Stimulated activated naive CD8-positive, alpha-beta T cell treated with anti-CD3 and anti-CD28 coated beads, Interleukin-15, Interleukin-2, amounts not matched to agents 100 U/mL and 50 U/mL, for 24 hours (primary cell): Measurements from ENCODE around the gene WTAP.
"Not testable (repeated sequence)": the region's sequence is repeated elsewhere in the genome, so short reads cannot be mapped to it uniquely, and the experiment has no call there.

Source experiments
- ATAC-seq: fragments of 150-1000 bp; cut with Tn5 transposase; one replicate; pipeline ENCODE4 v1.10.0; 2021
- DNase-seq: peaks from one replicate; pipeline ENCODE4 v3.0.0; 2021

Gene WTAP

DNA sequence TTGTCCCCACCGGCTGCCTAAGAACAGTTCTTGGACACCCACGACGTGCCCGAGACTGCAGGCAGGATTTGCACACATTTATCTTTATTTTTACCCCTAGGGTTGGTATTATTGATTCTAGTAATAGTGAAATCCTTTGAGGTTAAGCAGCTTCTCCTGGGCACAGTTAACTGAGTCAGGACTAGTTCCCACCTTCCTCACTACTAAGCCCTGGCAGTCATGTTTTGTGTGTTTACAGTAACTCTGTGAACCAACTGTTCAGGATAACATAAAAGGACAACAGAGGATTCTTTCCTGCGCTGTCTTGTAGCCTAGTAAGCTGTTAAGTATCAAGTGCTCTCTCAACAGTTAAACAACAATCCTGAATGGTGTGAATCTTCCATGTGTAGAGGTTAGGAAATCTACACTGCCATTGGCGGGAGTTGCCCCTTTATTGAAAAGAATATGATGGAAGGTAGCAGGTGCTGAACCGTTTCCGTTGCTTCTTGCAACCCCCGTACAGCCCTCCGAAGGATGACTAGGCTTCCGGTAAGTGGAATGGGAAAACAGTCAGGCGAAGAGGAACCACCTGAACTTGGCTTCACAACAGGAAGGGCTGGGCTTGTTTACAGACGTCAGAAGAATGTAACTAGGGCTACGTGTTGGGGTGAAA is 33.3 kb upstream of the WTAP start:
- ATAC-seq (peak; percentile 24), DNase-seq (no peak)

DNA sequence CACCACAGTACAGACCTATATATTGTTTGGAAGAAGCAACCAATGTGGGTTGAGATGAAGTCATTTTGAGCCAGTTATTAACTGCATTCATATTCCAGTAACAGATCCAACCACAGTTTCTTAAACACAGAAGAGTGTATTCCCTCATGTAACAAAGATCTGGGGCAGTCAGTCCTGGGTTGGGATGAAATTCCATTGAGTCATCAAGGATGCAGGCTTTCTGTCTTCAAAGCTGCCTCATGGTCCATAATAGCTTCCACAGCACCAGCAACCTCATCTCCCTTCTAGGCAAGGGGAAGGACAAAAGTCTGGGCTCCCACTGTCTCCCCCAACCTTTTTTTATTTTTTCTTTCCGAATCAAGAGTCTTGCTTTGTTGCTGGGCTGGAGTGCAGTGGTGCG is 31.3 kb upstream of the WTAP start:
- ATAC-seq (no peak), DNase-seq (no peak)

DNA sequence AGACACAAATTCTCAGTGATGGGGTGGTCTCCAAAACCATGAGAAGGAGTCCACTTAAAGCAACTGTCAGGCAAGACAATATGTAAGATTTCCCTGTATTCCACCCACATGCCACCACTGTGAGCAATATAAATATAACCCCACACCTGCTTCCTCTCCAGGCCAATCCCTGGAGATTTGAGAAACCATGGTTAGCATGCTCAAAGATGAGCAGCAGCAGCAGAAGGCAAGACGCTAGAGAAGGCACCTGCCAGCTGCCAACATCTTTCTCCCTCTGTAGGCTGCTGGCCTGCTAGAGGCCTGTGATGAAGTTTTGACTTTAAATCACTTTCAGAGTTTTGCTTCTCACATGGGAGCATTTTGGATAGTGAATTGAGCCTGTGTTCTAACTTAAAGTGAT is 26.3 kb upstream of the WTAP start:
- ATAC-seq: no peak
- no peak for DNase-seq

DNA sequence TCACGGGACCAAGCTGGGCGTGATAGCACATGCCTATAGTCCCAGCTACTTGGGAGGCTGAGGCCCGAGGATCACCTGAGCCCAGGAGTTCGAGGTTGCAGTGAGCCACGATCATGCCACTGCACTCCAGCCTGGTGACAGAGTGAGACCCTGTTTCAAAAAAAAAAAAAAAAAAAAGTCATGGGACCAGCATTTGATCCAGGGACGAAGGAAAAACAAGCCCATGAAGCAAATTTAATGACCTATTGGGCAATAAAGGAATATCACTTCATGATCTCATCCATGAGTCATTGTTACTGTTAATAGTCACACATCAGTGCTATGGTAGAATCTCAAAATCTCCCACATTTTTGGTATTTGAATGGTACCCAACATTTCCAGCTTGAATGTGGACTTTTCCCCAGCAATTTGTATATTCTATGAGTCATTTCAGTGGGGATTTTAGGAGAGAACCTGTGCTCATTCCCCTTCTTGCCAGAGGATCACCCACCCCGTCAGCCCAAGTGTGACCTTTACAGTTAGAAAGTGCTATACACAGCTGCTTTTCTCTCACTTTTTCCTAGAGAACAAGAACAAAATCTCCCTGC is 25.8 kb upstream of the WTAP start:
- peak; percentile 88 for ATAC-seq
- DNase-seq: no peak

DNA sequence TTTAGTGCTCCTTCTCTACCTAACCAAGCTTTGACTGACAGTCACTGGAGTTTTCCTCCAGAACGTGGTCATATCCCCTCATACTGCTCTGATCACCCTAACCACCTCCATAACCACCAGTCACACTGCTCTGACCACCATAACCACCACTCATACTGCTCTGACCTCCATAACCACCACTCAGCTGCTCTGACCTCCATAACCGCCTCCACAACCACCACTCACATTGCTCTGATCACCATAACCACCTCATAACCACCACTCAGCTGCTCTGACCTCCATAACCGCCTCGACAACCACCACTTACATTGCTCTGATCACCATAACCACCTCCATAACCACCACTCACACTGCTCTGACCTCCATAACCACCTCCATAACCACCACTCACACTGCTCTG is 16.7 kb upstream of the WTAP start:
- not testable (repeated sequence) for DNase-seq, ATAC-seq

DNA sequence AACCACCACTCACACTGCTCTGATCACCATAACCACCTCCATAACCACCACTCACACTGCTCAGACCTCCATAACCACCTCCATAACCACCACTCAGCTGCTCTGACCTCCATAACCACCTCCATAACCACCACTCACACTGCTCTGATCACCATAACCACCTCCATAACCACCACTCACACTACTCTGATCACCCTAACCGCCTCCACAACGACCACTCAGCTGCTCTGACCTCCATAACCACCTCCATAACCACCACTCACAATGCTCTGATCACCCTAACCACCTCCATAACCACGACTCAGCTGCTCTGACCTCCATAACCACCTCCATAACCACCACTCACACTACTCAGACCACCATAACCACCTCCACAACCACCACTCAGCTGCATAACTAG is 14.9 kb upstream of the WTAP start:
- ATAC-seq, DNase-seq: not testable (repeated sequence)

DNA sequence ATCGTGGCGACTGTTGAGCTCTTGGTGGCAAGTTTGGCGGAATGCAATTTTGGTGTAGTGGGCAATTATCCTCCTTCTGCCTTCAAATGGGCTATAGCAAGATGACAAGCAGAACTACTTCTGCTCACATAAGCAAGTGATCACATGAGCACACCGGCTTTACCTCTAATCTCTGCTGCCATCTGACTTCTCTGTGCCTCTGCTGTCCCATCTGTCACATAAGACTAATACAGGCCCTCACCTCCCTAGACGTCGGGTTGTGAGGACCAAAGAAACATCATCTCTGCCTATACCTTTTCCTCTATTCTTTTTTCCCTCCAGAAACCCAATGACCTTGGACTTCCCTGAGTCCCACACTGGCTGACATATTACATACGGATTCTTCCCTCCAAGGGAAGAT is 13.3 kb upstream of the WTAP start:
- ATAC-seq (no peak), DNase-seq (no peak)

DNA sequence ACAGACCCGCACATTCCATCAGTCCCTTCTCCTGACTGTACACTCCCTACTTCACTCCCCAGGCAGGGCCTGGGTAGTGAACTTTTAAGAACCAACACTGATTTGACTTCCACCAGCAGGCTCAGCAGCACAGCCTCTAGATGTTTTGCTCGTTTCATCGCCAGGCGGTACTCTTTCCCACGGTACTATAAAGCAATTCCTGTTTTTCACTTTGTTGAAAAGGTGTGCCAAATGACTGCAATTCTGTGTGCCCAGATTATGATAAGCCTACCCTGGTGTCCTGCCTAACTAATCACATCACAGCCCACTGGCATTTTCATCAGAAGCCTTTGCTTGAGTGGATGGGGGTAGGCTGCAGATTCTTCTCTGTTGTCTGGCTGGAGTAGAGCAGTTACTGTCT is 12.9 kb upstream of the WTAP start:
- ATAC-seq: no peak

DNA sequence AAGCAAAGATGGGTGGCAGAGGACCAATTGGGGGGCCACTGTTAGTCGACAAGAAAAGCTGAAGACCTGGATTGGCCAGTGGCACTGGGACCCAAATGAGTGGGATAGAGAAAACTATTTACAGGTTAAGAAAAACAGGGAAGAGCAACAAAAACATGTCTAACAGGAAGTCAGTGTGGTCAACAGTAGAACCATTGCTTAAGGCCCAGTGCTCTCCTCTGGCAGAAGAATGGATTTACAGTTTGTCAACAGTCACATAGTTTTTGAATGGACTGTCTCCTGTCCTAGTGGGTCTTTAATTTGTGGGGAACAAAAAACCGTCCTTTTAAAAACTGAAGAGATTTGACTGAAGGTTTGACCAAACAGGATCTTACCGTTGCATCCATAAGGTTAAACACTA is 12.1 kb upstream of the WTAP start:
- no peak for ATAC-seq
- DNase-seq: no peak

More for the DNA sequence above, 12.9 kb upstream of the WTAP start:
- DNase-seq: no peak

DNA sequence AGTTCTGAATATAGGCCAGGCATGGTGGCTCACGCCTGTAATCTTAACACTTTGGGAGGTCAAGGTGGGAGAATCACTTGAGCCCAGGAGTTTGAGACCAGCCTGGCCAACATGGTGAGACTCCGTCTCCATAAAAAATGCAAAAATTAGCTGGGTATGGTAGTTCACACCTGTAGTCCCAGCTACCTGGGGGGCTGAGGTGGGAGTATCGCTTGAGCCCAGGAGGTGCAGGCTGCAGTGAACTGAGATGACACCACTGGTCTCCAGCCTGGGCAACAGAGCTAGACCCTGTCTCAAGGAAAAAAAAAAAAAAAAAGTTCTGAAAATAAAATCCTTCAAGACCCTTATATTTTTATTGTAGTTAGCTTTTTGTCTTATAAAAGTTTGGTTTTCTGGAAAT is 11.7 kb upstream of the WTAP start:
- DNase-seq: no peak
- ATAC-seq: no peak

DNA sequence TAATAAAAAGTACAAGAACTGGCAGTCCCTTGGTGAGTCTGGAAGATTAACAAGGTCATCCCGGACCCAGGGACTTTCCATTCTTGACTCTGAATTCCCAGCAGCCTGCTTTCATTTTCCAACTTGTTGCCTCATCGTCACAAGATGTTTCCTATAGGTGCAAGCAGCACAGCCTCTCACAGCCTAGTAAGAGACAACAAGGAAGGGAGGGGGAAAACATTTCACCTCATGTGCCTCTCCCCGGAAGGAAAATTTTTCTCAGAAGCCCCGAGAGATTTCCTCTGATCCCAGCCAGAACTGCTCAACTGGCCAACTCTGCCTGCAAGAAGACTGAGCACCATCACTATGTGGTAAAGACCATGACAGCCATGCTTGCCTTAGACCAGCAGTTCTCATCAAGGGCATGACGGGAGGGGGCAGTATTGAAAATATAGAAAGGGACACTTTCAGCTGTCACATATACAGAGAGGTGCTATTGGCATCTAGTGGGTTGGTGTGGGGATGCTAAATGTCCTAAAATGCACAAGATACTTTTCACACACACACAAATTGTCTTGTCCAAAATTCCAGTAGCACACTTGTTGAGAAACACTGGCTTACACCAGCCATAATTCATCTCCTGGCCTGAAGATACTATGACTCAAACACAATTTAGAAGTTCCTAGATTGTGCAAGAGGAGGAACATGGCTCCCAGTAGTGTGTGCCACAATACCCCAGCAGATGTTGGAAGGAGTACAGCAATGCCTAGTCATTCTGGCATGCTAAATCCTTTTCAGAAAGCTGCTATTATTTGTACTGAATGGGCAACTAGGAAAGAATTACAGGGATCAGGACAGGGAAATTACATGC is 10.8 kb upstream of the WTAP start:
- DNase-seq (no peak), ATAC-seq (peak; percentile 44)

DNA sequence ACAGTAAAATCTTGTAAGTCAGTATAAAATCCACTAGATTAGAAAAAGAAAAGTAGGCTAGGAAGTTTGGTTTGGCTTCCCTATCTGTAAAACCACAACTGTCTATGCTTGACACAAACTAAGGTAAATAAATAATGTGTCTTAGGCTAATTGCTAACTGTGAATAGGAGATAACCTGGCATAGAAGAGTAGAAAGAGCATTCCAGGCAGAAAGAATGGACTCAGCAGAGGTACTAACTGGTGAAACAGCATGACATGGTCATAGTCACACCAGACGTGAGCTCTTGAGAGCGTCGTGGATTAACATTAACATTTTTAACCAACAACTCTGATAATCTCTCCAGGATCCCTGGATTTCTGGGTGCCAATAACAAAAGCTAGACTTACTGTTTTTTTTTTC is 8.7 kb upstream of the WTAP start:
- ATAC-seq: no peak
- DNase-seq: no peak

DNA sequence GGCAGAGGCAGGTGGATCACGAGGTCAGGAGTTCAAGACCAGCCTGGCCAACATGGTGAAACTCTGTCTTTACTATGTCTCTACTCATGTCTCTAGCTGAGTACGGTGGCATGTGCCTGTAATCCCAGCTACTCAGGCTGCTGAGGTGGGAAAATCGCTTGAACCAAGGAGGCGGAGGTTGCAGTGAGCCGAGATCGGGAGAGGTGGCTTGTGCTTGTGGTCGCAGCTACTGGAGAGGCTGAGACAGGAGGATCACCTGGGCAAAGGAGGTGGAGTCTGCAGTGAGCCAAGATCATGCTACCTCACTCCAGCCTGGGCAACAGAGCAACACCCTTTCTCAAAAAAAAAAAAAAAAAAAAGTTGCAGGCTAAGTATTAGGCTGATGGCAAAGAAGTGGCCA is 8.0 kb upstream of the WTAP start:
- DNase-seq (no peak), ATAC-seq (no peak)

DNA sequence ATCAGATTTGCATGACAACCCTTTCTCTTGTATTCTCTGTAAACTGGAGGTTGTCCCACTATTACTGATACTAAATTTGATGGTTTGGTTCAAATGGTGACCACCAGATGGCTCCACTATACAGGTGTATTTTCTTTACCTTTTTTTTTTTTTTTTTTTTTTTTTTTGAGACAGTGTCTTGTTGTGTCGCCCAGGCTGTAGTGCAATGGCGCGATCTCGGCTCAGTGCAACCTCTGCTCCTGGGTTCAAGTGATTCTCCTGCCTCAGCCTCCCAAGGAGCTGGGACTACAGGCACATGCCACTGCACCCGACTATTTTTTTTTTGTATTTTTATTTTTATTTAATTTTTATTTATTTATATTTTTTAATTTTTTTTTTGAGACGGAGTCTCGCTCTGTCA is 6.6 kb upstream of the WTAP start:
- no peak for DNase-seq
- peak; percentile 47 for ATAC-seq

DNA sequence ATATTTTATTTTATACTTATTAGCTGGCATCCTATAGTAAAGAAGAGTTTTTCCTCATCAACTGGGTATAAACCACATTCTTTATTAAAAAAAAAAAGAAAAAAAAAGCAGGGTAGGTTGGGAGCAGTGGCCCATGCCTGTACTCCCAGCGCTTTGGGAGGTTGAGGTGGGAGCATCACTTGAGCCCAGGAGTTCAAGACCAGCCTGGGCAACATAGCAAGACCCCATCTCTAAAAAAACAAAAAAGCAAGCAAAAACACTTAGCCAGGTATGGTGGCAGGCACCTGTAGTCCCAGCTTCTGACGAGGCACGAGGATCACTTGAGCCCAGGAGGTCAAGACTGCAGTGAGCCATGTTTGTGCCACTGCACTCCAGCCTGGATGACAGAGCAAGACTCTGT is 5.3 kb upstream of the WTAP start:
- not testable (repeated sequence) for ATAC-seq, DNase-seq

DNA sequence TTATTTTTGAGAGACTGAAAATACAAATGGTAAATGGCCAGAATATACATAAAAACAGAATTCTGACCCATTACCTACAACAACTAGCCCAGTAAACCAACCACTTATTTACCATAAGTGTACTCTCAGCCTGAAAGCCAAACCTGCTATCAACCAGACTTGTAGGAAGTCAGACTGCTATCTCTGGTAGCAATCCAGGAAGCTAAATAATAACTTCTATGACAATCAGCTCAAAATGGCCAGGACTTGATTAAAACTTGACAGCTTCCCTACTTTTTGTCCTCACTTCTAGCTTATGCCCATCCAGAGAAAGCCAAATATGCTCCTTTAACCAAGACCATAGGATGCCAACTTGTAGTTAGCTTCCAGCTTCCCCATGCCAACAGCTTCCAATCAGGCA is 4.7 kb upstream of the WTAP start:
- ATAC-seq (no peak), DNase-seq (no peak)

DNA sequence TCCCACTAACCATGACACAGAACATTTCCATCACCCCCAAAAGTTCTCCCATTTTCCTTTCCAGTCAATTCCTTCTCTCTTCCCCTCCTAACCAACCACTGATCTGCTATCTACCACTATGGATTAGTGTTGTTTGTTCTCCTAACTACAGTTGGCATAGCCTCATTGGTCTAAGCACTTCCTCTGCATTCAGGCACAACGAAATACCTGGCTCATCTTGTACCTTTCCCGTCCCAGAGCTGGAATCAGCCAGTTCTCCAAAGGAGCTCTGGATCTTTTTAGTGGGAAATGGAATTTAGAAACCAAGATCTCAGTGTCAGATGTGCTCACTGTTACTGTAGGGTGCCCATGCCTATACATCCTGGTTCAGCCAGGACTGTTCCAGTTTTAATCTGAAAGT is 4.0 kb upstream of the WTAP start:
- ATAC-seq (no peak), DNase-seq (no peak)

DNA sequence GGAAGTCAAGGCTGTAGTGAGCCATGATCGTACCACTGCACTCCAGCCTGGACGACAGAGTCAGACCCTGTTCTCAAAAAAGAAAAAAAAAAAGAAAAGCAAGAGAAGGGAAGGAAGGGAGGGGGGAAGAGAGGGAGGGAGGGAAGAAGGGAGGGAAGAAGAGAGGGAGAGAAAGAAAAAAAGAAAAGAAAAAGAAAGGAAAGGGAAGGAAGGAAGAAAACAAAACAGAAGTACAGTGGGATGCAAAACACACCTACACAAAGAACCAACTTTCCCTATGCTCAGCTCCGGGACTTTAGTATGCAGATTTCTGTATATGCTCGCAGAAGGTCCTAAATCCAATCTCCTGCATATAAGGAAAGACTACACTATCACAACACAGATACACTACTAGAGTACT is 2.5 kb upstream of the WTAP start:
- ATAC-seq: no peak

DNA sequence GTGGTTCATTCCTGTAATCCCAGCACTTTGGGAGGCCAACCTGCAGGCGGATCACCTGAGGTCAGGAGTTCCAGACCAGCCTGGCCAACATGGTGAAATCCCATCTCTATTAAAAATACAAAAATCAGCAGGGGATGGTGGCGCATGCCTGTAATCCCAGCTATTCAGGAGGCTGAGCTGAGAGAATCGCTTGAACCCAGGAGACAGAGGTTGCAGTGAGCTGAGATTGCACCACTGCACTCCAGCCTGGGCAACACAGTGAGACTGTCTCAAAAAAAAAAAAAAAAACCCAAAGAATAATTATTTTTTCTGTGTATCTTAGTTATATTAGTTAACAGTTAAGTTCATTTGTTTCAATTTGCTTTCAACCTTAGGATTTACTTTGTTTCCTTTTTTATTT is 2.1 kb upstream of the WTAP start:
- DNase-seq, ATAC-seq: not testable (repeated sequence)

More for the DNA sequence above, 2.5 kb upstream of the WTAP start:
- no peak for DNase-seq

DNA sequence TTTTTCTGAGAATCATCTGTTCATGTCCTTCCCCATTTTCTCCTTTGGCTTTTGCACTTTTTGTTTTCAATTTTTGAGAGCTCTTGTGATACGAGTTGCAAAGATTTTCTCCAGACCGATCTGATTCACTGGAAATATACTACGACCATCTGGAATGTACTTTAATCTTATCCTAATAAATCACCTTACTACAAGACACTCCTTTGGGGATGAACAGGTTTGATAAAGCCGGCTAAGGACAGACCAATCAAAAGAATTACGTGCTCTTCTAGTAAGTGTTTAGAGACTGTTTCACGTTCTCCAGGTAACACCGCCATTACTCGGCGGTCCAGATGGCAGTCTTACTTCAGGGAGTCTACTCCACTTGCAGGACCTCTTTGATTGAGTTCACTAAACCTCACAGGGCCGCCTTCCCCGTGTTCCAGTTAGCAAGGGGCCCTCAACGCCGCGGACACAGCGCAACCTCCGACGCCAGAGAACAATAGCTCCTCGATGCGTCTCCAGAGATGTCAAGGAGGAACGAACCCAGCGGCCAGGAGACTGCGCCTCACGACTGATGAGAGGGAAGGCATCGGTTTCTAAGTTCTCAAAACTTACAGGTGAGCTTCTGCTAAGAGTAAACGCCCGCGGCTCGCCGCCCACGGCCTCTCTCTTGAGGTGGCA is 920 bp upstream of the WTAP start:
- no peak for DNase-seq
- peak; percentile 10 for ATAC-seq

DNA sequence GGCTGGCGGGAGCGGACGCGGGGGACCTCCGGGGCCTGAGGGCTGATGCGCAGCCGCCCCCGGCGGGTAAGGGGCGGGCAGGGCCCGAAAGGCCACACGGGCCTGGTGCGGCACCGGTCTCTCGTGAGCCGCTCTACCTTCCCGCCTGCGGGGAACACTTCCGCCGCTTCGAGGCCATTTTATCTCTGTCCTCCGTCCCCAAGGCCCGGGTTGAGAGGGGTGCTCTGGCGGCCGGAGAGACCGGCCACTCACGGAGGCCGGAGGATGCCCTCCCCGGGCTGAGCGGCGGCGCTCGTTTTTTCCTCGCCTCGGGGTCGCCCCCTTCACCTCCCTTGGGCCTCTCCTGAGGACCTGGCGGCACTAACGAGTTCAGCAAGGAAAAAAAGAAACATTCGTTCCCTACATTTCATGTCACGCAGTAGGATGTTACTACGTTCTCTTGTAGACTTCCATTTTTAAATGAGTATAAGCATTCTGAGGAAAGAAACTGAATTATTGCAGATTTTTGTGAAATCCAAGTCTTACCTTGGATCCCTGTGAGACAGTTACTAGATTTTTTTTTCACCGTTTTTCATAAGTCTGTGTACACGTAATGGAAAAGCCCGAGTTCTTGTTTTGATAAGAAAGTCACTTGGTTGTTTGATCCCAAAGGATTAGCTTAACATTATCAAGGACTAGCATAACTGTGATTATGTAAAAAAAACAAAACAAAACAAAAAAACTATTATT is 575 bp downstream of the WTAP start:
- ATAC-seq (peak; percentile 42), DNase-seq (no peak)

DNA sequence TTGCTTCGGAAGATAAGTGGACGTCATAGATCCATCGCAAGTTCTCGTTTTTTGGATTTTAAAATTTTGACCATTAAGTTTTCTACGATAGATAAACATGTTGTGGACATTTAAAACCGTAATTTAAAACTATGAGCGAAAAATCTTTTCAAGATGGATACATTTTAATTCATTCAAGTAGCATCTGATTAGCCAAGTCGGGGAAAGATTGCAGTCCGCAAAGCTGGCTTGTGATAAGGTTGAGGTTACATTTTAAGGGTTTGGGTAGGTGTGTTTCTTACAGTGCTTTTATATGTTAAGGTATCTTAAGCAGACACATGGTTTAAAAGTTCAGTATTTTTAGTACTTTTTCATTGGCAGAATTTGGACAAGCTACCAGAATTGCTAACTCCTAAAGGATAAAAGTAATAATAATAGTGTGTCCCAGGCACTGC is 1.2 kb downstream of the WTAP start:
- ATAC-seq: no peak
- DNase-seq: no peak
